KMS-11 (cell line): ENCODE results near the gene FOXM1.

Experiments
- H2AFZ ChIP-seq: fragments of 200-600 bp; sonication (generic); 2 replicates; pipeline ENCODE4 v1.6.1; 2016; ENCODE audit warnings: antibody characterized with exemption, mixed run types, low read depth
- H3K27ac ChIP-seq: fragments of 200-600 bp; sonication (generic); 2 replicates; pipeline ENCODE4 v1.6.1; 2016; ENCODE audit warnings: mild to moderate bottlenecking, mixed run types
- H3K27me3 ChIP-seq: fragments of 200-600 bp; sonication (generic); 2 replicates; pipeline ENCODE4 v1.6.1; 2017; ENCODE audit warnings: mild to moderate bottlenecking, low read depth, mixed run types, moderate library complexity; ENCODE audit not compliant: insufficient read depth
- H3K36me3 ChIP-seq: fragments of 200-600 bp; sonication (generic); 2 replicates; pipeline ENCODE4 v1.6.1; 2017; ENCODE audit warnings: mild to moderate bottlenecking, mixed run types; ENCODE audit not compliant: insufficient read depth
- H3K4me1 ChIP-seq: fragments of 200-600 bp; sonication (generic); 2 replicates; pipeline ENCODE4 v1.6.1; 2016; ENCODE audit warnings: mild to moderate bottlenecking, low read depth, mixed run types; ENCODE audit not compliant: poor library complexity, severe bottlenecking
- H3K4me2 ChIP-seq: fragments of 200-600 bp; sonication (generic); 2 replicates; pipeline ENCODE4 v1.7.0; 2016; ENCODE audit warnings: mild to moderate bottlenecking, mixed run types
- H3K4me3 ChIP-seq: fragments of 200-600 bp; sonication (generic); IDR thresholded peaks from 2 replicates; pipeline ENCODE4 v1.6.1; 2017; ENCODE audit warnings: low read depth, low read length, mixed read lengths; ENCODE audit not compliant: insufficient read depth
- H3K79me2 ChIP-seq: fragments of 200-600 bp; sonication (generic); 2 replicates; pipeline ENCODE4 v1.6.1; 2016; ENCODE audit warnings: low read depth, mixed run types; ENCODE audit not compliant: insufficient read depth
- H3K9ac ChIP-seq: fragments of 200-600 bp; sonication (generic); 2 replicates; pipeline ENCODE4 v1.6.1; 2016; ENCODE audit warnings: mild to moderate bottlenecking, mixed run types
- H4K20me1 ChIP-seq: fragments of 200-600 bp; sonication (generic); 2 replicates; pipeline ENCODE4 v1.6.1; 2016; ENCODE audit warnings: mild to moderate bottlenecking, mixed run types; ENCODE audit not compliant: insufficient read depth
- TF ChIP-seq, protein P1 (sequence below): fragments of 200-600 bp; sonication (generic); conservative IDR thresholded peaks from 2 replicates; pipeline ENCODE4 v1.6.1; 2017; ENCODE audit warnings: low read depth, mild to moderate bottlenecking, antibody characterized with exemption, low read length, moderate library complexity, mixed read lengths

Gene FOXM1

DNA sequence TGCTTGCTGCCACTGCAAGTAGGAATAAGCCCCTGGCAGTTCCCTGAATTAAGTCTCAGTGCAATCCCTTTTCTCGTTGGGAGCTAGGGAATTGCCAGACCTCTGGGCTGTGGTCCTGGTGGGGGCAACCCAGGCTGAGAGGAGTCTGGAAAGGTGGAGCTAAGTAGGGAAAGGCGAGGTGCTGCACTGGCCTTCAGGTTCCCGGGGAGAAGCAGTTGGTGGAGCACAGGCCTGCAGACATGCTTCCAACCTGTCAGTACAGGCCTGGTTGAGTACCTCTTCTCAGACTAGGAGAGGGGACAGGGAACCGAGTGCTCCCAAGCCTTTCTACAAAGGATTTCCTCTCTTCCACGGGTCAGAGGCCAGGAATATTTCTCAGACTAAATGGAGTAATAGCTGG is 43.6 kb downstream of the FOXM1 start:
- no peaks in the 10 kb centered on the region for H3K27me3 ChIP-seq
- H3K4me2 ChIP-seq, result no peak overlapping the region
- H3K4me3 ChIP-seq, result no peak overlapping the region
- no peaks in the 10 kb centered on the region for H4K20me1 ChIP-seq
- H3K36me3 ChIP-seq, result no peaks in the 10 kb centered on the region
- no peak overlapping the region for H3K9ac ChIP-seq
- H2AFZ ChIP-seq, result no peak overlapping the region
- H3K79me2 ChIP-seq, result no peaks in the 10 kb centered on the region
- H3K27ac ChIP-seq, result no peak overlapping the region
- no peaks in the 10 kb centered on the region for H3K4me1 ChIP-seq
- TF ChIP-seq, protein P1, sequence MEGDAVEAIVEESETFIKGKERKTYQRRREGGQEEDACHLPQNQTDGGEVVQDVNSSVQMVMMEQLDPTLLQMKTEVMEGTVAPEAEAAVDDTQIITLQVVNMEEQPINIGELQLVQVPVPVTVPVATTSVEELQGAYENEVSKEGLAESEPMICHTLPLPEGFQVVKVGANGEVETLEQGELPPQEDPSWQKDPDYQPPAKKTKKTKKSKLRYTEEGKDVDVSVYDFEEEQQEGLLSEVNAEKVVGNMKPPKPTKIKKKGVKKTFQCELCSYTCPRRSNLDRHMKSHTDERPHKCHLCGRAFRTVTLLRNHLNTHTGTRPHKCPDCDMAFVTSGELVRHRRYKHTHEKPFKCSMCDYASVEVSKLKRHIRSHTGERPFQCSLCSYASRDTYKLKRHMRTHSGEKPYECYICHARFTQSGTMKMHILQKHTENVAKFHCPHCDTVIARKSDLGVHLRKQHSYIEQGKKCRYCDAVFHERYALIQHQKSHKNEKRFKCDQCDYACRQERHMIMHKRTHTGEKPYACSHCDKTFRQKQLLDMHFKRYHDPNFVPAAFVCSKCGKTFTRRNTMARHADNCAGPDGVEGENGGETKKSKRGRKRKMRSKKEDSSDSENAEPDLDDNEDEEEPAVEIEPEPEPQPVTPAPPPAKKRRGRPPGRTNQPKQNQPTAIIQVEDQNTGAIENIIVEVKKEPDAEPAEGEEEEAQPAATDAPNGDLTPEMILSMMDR, result no peak

DNA sequence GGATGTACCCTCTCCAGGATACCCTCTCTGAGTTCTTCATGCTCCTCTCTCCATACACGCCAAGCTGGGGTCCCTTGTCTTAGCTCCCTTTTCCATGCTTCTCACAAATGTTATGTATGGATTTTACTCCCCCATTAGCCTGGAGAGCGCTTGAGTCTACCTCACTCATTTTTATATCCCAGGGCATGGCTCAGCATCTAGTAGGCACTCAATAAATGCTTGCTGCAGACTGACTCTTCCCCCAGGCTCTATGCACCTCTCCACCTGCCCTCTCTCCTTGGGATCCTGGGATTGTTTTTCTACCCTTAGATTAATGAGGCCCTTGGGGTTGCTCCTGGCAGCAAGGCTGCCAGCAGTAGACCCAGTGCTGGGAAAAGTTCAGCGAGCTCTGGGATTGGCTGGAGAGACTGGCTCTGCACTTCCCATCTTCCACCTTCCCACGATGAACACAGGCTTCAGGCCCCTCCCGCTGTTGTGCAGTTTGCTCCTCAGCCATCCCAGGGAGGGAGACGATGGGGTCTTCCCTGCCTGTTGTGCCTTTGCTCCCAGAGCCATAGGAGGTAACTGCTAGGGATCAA is 44.3 kb downstream of the FOXM1 start:
- Histone ChIP-seq H3K36me3 (no peaks in the 10 kb centered on the region), H3K4me3 (no peak overlapping the region)

DNA sequence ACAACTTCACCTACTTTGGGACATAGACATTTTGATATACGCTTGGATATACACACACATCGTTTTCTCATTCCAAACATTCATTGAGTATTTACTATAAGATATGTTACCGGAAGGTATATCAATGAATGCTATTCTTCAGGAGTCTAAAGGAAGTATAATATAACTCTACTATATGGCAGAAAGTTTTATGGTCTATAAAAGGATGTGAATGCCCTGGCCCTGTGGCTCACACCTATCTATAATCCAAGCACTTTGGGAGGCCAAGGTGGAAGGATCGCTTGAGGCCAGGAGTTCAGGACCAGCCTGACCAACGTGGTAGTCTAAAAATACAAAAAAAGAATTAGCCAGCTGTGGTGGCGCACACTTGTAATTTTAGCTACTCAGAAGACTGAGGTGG is 47.7 kb downstream of the FOXM1 start:
- Histone ChIP-seq H3K27ac (no peak overlapping the region), H3K79me2 (no peaks in the 10 kb centered on the region), H4K20me1 (no peaks in the 10 kb centered on the region), H3K27me3 (no peaks in the 10 kb centered on the region), H3K4me1 (no peaks in the 10 kb centered on the region), H3K9ac (no peak overlapping the region), H2AFZ (no peak overlapping the region), H3K4me3 (no peak overlapping the region), H3K4me2 (no peak overlapping the region), H3K36me3 (no peaks in the 10 kb centered on the region)
- TF ChIP-seq, protein P1, result no peak

More for the DNA sequence above, 44.3 kb downstream of the FOXM1 start:
- Histone ChIP-seq H3K27ac (no peak overlapping the region), H3K4me2 (no peak overlapping the region), H3K9ac (no peak overlapping the region), H4K20me1 (no peaks in the 10 kb centered on the region), H3K27me3 (no peaks in the 10 kb centered on the region), H3K79me2 (no peaks in the 10 kb centered on the region), H2AFZ (no peak overlapping the region), H3K4me1 (no peaks in the 10 kb centered on the region)
- TF ChIP-seq, protein P1, result no peak

DNA sequence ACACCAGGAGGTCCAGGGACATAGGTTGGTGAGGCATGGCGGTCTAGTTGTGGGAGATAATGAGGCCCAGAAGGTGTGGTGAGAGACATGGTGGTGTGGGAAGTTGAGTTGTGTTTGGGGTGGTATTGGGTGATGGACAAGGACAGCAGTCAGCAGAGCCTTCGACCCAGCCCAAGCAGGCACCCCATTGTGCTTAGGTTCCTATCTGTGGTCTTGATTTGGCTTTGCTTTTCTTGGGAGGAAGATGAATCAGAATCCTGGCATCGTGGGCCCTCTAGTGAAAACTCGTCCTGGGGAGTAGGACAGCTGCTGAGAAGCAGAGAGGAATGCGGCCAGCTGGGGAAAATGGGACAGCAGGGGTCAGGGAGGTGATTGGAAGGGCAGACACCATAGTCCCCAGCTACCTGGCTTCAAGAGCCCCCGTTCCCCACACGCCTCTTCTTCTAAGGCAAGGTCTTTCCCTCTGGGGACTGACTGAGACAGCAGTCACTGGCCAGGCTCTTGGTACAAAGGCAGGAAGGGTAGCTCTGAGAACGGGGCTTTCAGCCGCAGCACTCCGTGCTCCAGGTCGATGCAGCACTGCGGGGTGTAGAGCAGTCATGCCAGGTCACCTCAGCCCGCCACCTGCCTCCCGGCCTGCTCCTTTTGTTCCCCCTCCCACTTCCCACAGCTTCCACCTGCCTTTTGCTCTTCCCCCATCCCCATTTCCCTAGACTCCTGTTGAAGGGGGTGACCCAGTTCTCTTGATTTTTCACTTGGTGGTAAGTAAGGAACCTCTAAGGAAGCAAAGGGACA is 50.1 kb downstream of the FOXM1 start:
- H3K4me1 ChIP-seq, result no peaks in the 10 kb centered on the region
- no peaks in the 10 kb centered on the region for H3K79me2 ChIP-seq
- no peaks in the 10 kb centered on the region for H3K36me3 ChIP-seq
- H3K4me2 ChIP-seq, result no peak overlapping the region
- H3K4me3 ChIP-seq, result no peak overlapping the region
- TF ChIP-seq, protein P1, result no peak
- H4K20me1 ChIP-seq, result no peaks in the 10 kb centered on the region
- no peak overlapping the region for H2AFZ ChIP-seq
- no peak overlapping the region for H3K9ac ChIP-seq
- no peak overlapping the region for H3K27ac ChIP-seq
- no peaks in the 10 kb centered on the region for H3K27me3 ChIP-seq
